Esophagus squamous epithelium (tissue), 5 donors: ENCODE measurements around the gene ZCCHC7. TPM values are rescaled to one million over a fixed set of nuclear protein-coding genes. Genes with fewer than 3 reads are reported as not detected.

Source experiments
- DNase-seq: peaks from one replicate; lab custom pipeline; 2025; lab: John Stamatoyannopoulos, UW
- H3K27ac ChIP-seq, 4 donors: fragments of 200-600 bp; sonication (generic); one replicate each; pipeline ENCODE4 v1.5.1; 2016 to 2019; ENCODE audit warnings: mild to moderate bottlenecking in 1 of 4
- H3K27me3 ChIP-seq, 4 donors: fragments of 200-600 bp; sonication (generic); 1 replicate in 3 of 4; 2 replicates in 1 of 4; pipeline versions ENCODE4 v1.5.1 to v1.6.0; 2017 to 2021; ENCODE audit warnings: antibody characterized with exemption in 1 of 4
- H3K36me3 ChIP-seq, 3 donors: fragments of 200-600 bp; sonication (generic); one replicate each; pipeline ENCODE4 v1.5.1; 2016 to 2019
- H3K4me1 ChIP-seq, 3 donors: fragments of 200-600 bp; sonication (generic); one replicate each; pipeline ENCODE4 v1.5.1; 2017 to 2019
- H3K4me3 ChIP-seq, 4 donors: fragments of 200-600 bp; sonication (generic); 1 replicate in 3 of 4; 2 replicates in 1 of 4; pipeline ENCODE4 v1.5.1; 2016 to 2019; ENCODE audit warnings: mild to moderate bottlenecking in 2 of 4, moderate library complexity in 1 of 4
- H3K9me3 ChIP-seq, 3 donors: fragments of 200-600 bp; sonication (generic); one replicate each; pipeline ENCODE4 v1.5.1; 2016 to 2019
- POLR2A ChIP-seq, 4 donors: fragments of 450-650 bp; IDR thresholded peaks; one replicate each; pipeline ENCODE4 v1.6.1; 2017; ENCODE audit warnings: antibody characterized with exemption in 4 of 4, mild to moderate bottlenecking in 4 of 4, moderate library complexity in 3 of 4
- WGBS, 2 donors: methylation state at CpG; one replicate each; pipeline ENCODE4 v1.1.5; 2018; 5-methylcytosine and 5-hydroxymethylcytosine counted together
- intact Hi-C: fragments of 100-400 bp; cut with DNase I; formaldehyde crosslinking; loops from one replicate; pipeline ENCODE4 v1.15.0; 2022
- total RNA-seq, 4 donors: library from RNA; depleted of rRNA; stranded (reverse); fragments of >200 nt; gene quantifications; one replicate each; pipeline ENCODE4 v1.1.0, GENCODE V29; 2016
- TF ChIP-seq, protein P1 (sequence below), 6 experiments: fragments of 450-650 bp in 4 of 6; fragments of 200-600 bp in 2 of 6; sonication (generic) in 2 of 6; IDR thresholded peaks; one replicate each; pipeline ENCODE4 v1.5.1; 2016 to 2019; ENCODE audit warnings: antibody characterized with exemption in 6 of 6, mild to moderate bottlenecking in 4 of 6, moderate library complexity in 4 of 6
- donor health status: DM: yes; HTN: yes; CAD: no.

The ZCCHC7 gene
- total RNA-seq, 4 donors from 2014 or later, result 6.1 to 21.6 (median 13.0) TPM

DNA sequence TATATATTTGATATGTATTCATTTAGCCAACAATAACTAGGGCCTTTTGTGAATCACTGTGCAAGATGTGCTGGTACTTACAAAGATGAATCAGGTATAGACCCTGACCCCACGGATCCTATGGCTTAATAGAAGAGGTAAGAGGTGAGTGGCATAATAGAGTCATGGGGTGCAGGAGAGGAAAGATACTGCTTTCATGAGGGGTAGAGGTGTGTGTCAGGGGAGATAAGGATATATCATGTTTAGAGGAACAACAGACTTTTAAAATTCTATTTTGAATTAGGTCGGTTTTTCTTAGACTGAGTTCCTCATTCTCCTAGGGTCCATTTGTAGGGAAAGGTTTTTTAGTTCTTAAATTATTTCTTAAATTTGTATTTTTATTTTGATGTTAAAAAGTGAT is 27.8 kb downstream of the ZCCHC7 start:
- no peaks in the 10 kb centered on the region for H3K9me3 ChIP-seq
- peaks cover 0 to 15% (median 0%) of the 10 kb centered on the region in 3 donors for H3K36me3 ChIP-seq
- TF ChIP-seq POLR2A (IDR thresholded peaks at IDR 0.05), result no peak
- TF ChIP-seq, protein P1, sequence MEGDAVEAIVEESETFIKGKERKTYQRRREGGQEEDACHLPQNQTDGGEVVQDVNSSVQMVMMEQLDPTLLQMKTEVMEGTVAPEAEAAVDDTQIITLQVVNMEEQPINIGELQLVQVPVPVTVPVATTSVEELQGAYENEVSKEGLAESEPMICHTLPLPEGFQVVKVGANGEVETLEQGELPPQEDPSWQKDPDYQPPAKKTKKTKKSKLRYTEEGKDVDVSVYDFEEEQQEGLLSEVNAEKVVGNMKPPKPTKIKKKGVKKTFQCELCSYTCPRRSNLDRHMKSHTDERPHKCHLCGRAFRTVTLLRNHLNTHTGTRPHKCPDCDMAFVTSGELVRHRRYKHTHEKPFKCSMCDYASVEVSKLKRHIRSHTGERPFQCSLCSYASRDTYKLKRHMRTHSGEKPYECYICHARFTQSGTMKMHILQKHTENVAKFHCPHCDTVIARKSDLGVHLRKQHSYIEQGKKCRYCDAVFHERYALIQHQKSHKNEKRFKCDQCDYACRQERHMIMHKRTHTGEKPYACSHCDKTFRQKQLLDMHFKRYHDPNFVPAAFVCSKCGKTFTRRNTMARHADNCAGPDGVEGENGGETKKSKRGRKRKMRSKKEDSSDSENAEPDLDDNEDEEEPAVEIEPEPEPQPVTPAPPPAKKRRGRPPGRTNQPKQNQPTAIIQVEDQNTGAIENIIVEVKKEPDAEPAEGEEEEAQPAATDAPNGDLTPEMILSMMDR (IDR thresholded peaks at IDR 0.05), result no peak
- intact Hi-C loops, result no loop called here
- no peak for DNase-seq
- H3K4me1 ChIP-seq, result peaks cover 0 to 7% (median 0%) of the 10 kb centered on the region in 3 donors
- H3K27me3 ChIP-seq, result no peaks in the 10 kb centered on the region
- H3K4me3 ChIP-seq, result no peak overlapping the region
- WGBS, 2 donors, result 86 to 89% methylated on average over 2 of the region's 2 CpGs
- H3K27ac ChIP-seq, result no peak overlapping the region

DNA sequence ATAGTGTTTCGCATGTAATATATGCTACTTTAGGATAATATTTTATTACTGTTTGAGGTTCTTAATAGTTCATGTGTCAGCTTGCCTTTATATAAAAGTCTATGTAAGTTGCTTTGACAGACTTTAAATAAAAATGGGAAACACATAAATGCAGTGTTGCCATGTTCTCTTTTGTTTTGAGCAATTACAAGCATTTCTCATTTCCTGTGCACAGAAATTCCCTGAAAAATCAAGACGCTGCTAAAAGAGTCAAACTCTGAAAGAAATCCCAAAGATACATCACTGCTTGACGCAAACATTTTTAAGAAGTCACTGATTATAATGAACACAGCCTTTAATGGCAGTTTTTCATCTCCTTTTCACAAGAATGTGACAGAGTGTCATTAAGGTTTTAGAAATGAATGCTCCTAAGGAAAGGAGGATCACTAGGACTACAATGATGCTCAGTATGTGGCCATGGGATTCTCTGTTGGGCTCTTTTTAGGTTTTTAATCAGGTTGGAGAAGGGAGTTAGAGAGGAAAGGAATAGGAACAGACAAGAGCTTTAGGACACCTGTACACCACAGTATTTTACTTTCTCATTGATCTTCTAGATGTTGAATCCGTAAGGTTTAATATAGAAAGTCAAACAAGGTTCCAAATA is 29.4 kb downstream of the ZCCHC7 start:
- H3K36me3 ChIP-seq, result peaks cover 0 to 28% (median 0%) of the 10 kb centered on the region in 3 donors
- intact Hi-C loops, result no loop called here
- no peak overlapping the region for H3K27ac ChIP-seq
- WGBS, 2 donors, result 83 to 86% methylated on average over 4 of the region's 4 CpGs
- no peak for DNase-seq
- no peaks in the 10 kb centered on the region for H3K27me3 ChIP-seq
- TF ChIP-seq POLR2A (IDR thresholded peaks at IDR 0.05), result no peak
- TF ChIP-seq, protein P1 (IDR thresholded peaks at IDR 0.05), result no peak
- no peak overlapping the region for H3K4me3 ChIP-seq
- peaks cover 0 to 5% (median 0%) of the 10 kb centered on the region in 3 donors for H3K4me1 ChIP-seq
- no peaks in the 10 kb centered on the region for H3K9me3 ChIP-seq

DNA sequence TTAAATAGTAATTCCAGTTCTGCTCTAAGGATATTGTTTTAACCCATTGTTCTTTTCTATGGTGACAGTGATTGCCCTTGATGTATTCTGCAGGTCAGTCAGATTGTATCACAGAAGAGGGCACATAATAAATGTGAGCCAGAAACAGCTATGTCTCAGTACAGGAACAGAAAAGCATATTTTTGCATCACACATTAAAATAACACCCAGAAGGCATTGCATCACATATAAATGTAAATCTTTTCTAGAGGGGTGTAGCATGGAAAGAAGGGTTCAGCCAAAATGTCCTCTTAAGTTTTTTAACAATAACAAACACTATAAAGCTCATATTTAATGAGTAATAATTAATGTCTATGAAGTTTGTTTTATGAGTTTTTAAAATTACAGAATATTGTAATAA is 30.0 kb downstream of the ZCCHC7 start:
- Histone ChIP-seq H3K27me3 (no peaks in the 10 kb centered on the region), H3K4me1 (peaks cover 0 to 3% (median 0%) of the 10 kb centered on the region in 3 donors), H3K27ac (no peak overlapping the region), H3K9me3 (no peaks in the 10 kb centered on the region), H3K36me3 (peaks cover 0 to 29% (median 0%) of the 10 kb centered on the region in 3 donors), H3K4me3 (no peak overlapping the region)
- intact Hi-C loops, result no loop called here
- no peak for DNase-seq
- no peak for TF ChIP-seq POLR2A (IDR thresholded peaks at IDR 0.05)
- TF ChIP-seq, protein P1 (IDR thresholded peaks at IDR 0.05), result no peak

DNA sequence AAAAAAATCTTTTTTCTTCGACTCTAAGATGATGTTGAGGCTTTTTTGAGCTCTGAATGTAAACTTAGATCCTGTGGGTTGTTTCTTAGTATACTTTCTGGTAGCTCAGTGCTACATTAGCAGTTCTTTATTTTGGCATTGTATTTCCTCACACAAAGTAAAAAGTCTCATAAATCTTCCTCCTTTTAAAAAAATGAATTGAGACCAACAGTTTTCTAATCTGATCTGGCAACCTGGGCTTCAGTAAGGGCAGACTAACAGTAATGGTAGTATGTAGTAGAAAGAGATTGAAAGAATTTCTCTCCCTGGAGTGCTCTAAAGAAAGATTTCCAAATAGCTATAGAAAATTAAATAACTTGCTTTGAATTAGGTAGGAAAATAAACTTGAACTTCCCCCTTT is 31.4 kb downstream of the ZCCHC7 start:
- Histone ChIP-seq H3K27ac (no peak overlapping the region), H3K36me3 (peaks cover 0 to 29% (median 0%) of the 10 kb centered on the region in 3 donors), H3K27me3 (no peaks in the 10 kb centered on the region), H3K9me3 (no peaks in the 10 kb centered on the region), H3K4me3 (no peak overlapping the region), H3K4me1 (no peaks in the 10 kb centered on the region)
- TF ChIP-seq, protein P1 (IDR thresholded peaks at IDR 0.05), result no peak
- no peak for TF ChIP-seq POLR2A (IDR thresholded peaks at IDR 0.05)
- intact Hi-C loops, result no loop called here
- WGBS, 2 donors, result 43 to 84% methylated on average over 1 of the region's 1 CpG
- no peak for DNase-seq

DNA sequence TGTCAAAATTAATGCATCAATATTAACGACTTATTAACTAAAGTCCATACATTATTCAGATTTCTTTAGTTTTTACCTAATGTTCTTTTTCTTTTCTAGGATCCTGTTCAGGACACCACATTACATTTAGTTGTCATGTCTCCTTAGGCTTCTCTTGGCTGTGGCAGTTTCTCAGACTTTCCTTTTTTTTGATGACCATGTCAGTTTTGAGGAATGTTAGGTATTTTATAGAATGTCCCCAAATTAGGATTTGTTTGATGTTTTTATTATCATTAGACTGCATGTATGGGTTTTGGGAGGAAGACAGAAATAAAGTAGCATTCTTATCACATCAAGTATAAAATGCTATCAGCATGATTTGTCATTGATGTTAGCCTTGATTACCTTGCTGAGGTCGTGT is 32.0 kb downstream of the ZCCHC7 start:
- H3K4me3 ChIP-seq, result no peak overlapping the region
- H3K27me3 ChIP-seq, result no peaks in the 10 kb centered on the region
- H3K9me3 ChIP-seq, result no peaks in the 10 kb centered on the region
- peaks cover 0 to 29% (median 0%) of the 10 kb centered on the region in 3 donors for H3K36me3 ChIP-seq
- no peak for DNase-seq
- H3K27ac ChIP-seq, result no peak overlapping the region
- intact Hi-C loops, result no loop called here
- TF ChIP-seq POLR2A (IDR thresholded peaks at IDR 0.05), result no peak
- TF ChIP-seq, protein P1 (IDR thresholded peaks at IDR 0.05), result no peak
- no peaks in the 10 kb centered on the region for H3K4me1 ChIP-seq
- WGBS, 2 donors, result 61 to 65% methylated on average over 2 of the region's 2 CpGs
